CD14-positive monocyte (primary cell): ENCODE data around the gene KCNT1. TPM values are rescaled to one million over a fixed set of nuclear protein-coding genes. Genes with fewer than 3 reads are reported as not detected.

ENCODE experiments used
- DNase-seq, 3 donors: peaks; one replicate each; pipeline ENCODE4 v3.0.0-alpha.2; 2011 to 2022
- H2AFZ ChIP-seq: 2 replicates; pipeline ENCODE4 v1.6.0; 2012; ENCODE audit warnings: mild to moderate bottlenecking, low read depth, low read length, inconsistent platforms; ENCODE audit not compliant: insufficient read depth, poor library complexity, severe bottlenecking
- H3K27ac ChIP-seq, 2 donors: 1 replicate in 1 of 2; 2 replicates in 1 of 2; pipeline ENCODE4 v1.5.1; 2012 to 2013; ENCODE audit warnings: low read length in 2 of 2, control low read depth in 1 of 2, inconsistent platforms in 1 of 2, low read depth in 1 of 2, mild to moderate bottlenecking in 1 of 2
- H3K27me3 ChIP-seq, 2 donors: one replicate each; pipeline versions ENCODE4 v1.6.0 to v1.6.1; 2011 to 2013; ENCODE audit warnings: low read length in 2 of 2; ENCODE audit not compliant: control insufficient read depth in 2 of 2, insufficient read depth in 2 of 2
- H3K36me3 ChIP-seq, 2 donors: replicated peaks in 1 of 2; 1 replicate in 1 of 2; 2 replicates in 1 of 2; pipeline versions ENCODE4 v1.5.1 to v1.6.1; 2012 to 2013; ENCODE audit warnings: low read length in 2 of 2, control low read depth in 1 of 2, inconsistent platforms in 1 of 2, mild to moderate bottlenecking in 1 of 2; ENCODE audit not compliant: insufficient read depth in 2 of 2, control insufficient read depth in 1 of 2
- H3K4me1 ChIP-seq, 2 donors: 1 replicate in 1 of 2; 2 replicates in 1 of 2; pipeline versions ENCODE4 v1.5.1 to v1.6.1; 2012 to 2013; ENCODE audit warnings: low read length in 2 of 2, control low read depth in 1 of 2, inconsistent platforms in 1 of 2, mild to moderate bottlenecking in 1 of 2, moderate library complexity in 1 of 2; ENCODE audit not compliant: insufficient read depth in 2 of 2, control insufficient read depth in 1 of 2
- H3K4me2 ChIP-seq: replicated peaks from 2 replicates; pipeline ENCODE3; 2012; ENCODE audit warnings: low read length, moderate library complexity, mild to moderate bottlenecking; ENCODE audit not compliant: poor library complexity, severe bottlenecking; ENCODE audit errors: extremely low read depth
- H3K4me3 ChIP-seq, 3 experiments: fragments of 200-600 bp in 1 of 3; sonication (generic) in 1 of 3; replicated peaks in 1 of 3; 1 replicate in 2 of 3; 2 replicates in 1 of 3; pipeline ENCODE4 v1.5.1; 2011 to 2013; ENCODE audit warnings: low read length in 3 of 3, mild to moderate bottlenecking in 3 of 3, control low read depth in 2 of 3, low read depth in 2 of 3, inconsistent platforms in 1 of 3, moderate library complexity in 1 of 3
- H3K79me2 ChIP-seq: 2 replicates; pipeline ENCODE4 v1.6.0; 2012; ENCODE audit warnings: mild to moderate bottlenecking, control low read depth, inconsistent platforms, low read length, moderate library complexity; ENCODE audit not compliant: insufficient read depth
- H3K9ac ChIP-seq: 2 replicates; pipeline ENCODE4 v1.6.0; 2017; ENCODE audit warnings: low read length, mild to moderate bottlenecking; ENCODE audit not compliant: insufficient read depth, poor library complexity, severe bottlenecking
- H3K9me3 ChIP-seq, 2 donors: replicated peaks in 1 of 2; 1 replicate in 1 of 2; 2 replicates in 1 of 2; pipeline versions ENCODE4 v1.5.1 to v1.6.1; 2012 to 2013; ENCODE audit warnings: low read length in 2 of 2, control low read depth in 1 of 2; ENCODE audit not compliant: control insufficient read depth in 1 of 2, insufficient read depth in 1 of 2
- H4K20me1 ChIP-seq: 2 replicates; pipeline ENCODE4 v1.6.0; 2012; ENCODE audit warnings: mild to moderate bottlenecking, low read length, control low read depth, moderate library complexity; ENCODE audit not compliant: insufficient read depth
- H3K27ac Mint-ChIP-seq, 7 donors: one replicate each; pipeline ENCODE4 v1.8.0; 2020; ENCODE audit warnings: mild to moderate bottlenecking in 7 of 7, mixed read lengths in 7 of 7, moderate library complexity in 6 of 7, inconsistent platforms in 2 of 7
- H3K27me3 Mint-ChIP-seq, 3 donors: one replicate each; pipeline ENCODE4 v1.8.0; 2021 to 2022; ENCODE audit warnings: low read depth in 3 of 3, mild to moderate bottlenecking in 3 of 3, mixed read lengths in 3 of 3, moderate library complexity in 3 of 3, inconsistent platforms in 1 of 3
- H3K36me3 Mint-ChIP-seq, 2 donors: one replicate each; pipeline ENCODE4 v1.8.0; 2020; ENCODE audit warnings: mixed read lengths in 2 of 2, inconsistent platforms in 1 of 2, mild to moderate bottlenecking in 1 of 2
- H3K4me1 Mint-ChIP-seq: one replicate; pipeline ENCODE4 v1.8.0; 2020; ENCODE audit warnings: mild to moderate bottlenecking, mixed read lengths
- H3K4me3 Mint-ChIP-seq, 2 donors: one replicate each; pipeline ENCODE4 v1.8.0; 2020; ENCODE audit warnings: mild to moderate bottlenecking in 2 of 2, mixed read lengths in 2 of 2, moderate library complexity in 1 of 2
- H3K9me3 Mint-ChIP-seq, 7 donors: one replicate each; pipeline ENCODE4 v1.8.0; 2020 to 2022; ENCODE audit warnings: mixed read lengths in 7 of 7, mild to moderate bottlenecking in 6 of 7, moderate library complexity in 6 of 7, inconsistent platforms in 2 of 7
- WGBS: methylation state at CpG from one replicate; pipeline ENCODE4 v1.1.5; 2013; ENCODE audit warnings: missing lambda C conversion rate; ENCODE audit not compliant: insufficient coverage; 5-methylcytosine and 5-hydroxymethylcytosine counted together
- intact Hi-C, 2 donors: fragments of 100-400 bp; cut with micrococcal nuclease; formaldehyde crosslinking; loops; one replicate each; pipeline versions ENCODE4 v1.15.0 to v1.15.1; 2023
- polyA plus RNA-seq, 3 donors: library from polyadenylated mRNA; depleted of rRNA in 1 of 3; unstranded in 2 of 3; stranded (reverse) in 1 of 3; fragments of 300-500 nt in 2 of 3; fragments of >200 nt in 1 of 3; fragmentation: Illumina TruSeq in 2 of 3; gene quantifications; 1 replicate in 2 of 3; 2 replicates in 1 of 3; pipeline ENCODE4 v1.2.3, GENCODE V29; 2012 to 2021
- TF ChIP-seq, protein P1 (sequence below): fragments of 200-600 bp; IDR thresholded peaks from one replicate; pipeline ENCODE4 v1.8.0; 2022; ENCODE audit warnings: antibody characterized with exemption, mild to moderate bottlenecking

KCNT1 gene
- polyA plus RNA-seq, 3 donors, result not detected

DNA sequence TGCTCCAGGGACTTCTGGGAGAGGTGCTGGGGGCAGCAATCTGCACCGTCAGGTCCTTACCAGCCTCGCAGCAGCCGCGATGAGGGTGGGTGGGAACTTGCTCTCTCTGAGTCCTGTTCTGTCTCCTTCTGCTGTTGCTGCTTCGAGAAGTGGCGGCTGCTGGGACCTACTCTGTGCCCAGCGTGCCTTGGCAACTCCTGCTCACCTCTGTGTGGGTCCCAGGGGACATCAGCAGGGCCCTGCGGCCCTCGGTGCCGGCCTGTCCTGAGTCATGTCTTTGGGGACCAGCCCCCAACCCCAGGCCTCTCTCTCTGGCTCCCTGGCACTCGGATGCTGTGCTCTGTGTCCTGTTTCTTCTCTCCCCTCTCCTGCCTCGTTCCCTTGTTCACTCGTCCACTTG lies 49.5 kb downstream of the KCNT1 start:
- H3K4me3 ChIP-seq, result no peak overlapping the region
- Mint-ChIP-seq H3K27me3 (peaks cover 0 to 5% (median 2%) of the 10 kb centered on the region in 3 donors), H3K4me3 (no peak overlapping the region), H3K4me1 (no peaks in the 10 kb centered on the region), H3K36me3 (no peaks in the 10 kb centered on the region), H3K27ac (no peak overlapping the region), H3K9me3 (peaks cover 0 to 3% (median 0%) of the 10 kb centered on the region in 7 donors)
- H3K9me3 ChIP-seq, result no peaks in the 10 kb centered on the region
- 70% methylated on average over 13 of the region's 13 CpGs for WGBS
- H3K36me3 ChIP-seq, result no peaks in the 10 kb centered on the region
- no peak for DNase-seq
- H3K79me2 ChIP-seq, result no peaks in the 10 kb centered on the region
- H3K4me2 ChIP-seq, result no peak overlapping the region
- H3K4me1 ChIP-seq, result no peaks in the 10 kb centered on the region
- no peak overlapping the region for H2AFZ ChIP-seq
- H3K27ac ChIP-seq, result no peak overlapping the region
- no peaks in the 10 kb centered on the region for H4K20me1 ChIP-seq
- no peak overlapping the region for H3K9ac ChIP-seq
- TF ChIP-seq, protein P1, sequence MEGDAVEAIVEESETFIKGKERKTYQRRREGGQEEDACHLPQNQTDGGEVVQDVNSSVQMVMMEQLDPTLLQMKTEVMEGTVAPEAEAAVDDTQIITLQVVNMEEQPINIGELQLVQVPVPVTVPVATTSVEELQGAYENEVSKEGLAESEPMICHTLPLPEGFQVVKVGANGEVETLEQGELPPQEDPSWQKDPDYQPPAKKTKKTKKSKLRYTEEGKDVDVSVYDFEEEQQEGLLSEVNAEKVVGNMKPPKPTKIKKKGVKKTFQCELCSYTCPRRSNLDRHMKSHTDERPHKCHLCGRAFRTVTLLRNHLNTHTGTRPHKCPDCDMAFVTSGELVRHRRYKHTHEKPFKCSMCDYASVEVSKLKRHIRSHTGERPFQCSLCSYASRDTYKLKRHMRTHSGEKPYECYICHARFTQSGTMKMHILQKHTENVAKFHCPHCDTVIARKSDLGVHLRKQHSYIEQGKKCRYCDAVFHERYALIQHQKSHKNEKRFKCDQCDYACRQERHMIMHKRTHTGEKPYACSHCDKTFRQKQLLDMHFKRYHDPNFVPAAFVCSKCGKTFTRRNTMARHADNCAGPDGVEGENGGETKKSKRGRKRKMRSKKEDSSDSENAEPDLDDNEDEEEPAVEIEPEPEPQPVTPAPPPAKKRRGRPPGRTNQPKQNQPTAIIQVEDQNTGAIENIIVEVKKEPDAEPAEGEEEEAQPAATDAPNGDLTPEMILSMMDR, result no peak
- intact Hi-C loops, result no loop called here
- H3K27me3 ChIP-seq, result no peaks in the 10 kb centered on the region

DNA sequence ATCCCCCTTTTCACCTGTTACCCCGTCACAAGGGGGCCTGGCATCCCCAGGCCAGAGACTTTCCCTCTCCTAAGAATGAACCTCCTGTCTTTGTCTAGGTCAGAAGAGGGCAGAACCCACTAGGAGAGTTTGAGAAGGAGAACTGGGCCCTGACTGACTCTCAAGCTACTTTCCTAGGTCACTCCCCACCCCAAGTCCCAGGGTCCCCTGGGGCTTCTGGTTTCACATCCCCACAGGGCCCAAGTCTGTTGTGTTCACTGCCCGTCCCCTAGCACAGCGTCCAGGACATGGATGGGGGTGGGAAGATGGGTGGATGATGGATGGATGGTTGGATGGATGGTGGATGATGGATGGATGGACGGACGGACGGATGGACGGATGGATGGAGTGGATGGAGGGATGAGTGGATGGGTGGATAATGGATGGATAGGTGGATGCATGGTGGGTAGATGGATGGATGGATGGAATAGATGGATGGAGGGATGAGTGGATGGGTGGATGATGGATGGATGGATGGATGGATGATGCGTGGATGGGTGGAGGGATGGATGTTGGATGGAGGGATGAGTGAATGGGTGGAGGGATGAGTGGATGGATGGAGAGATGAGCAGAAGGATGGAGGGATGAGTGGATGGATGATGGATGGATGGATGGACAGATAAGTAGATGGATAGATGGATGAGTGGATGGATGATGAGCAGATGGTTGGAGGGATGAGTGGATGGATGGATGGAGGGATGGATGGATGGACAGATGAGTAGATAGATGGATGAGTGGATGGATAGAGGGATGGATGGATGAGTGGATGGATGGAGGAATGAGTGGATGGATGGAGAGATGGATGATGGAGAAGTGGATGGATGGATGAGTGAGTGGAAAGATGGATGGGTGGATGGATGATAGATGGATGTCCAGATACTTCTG lies 50.6 kb downstream of the KCNT1 start:
- H3K4me1 ChIP-seq, result no peaks in the 10 kb centered on the region
- no peaks in the 10 kb centered on the region for H3K9me3 ChIP-seq
- no peaks in the 10 kb centered on the region for H3K79me2 ChIP-seq
- H3K9me3 Mint-ChIP-seq, result peaks cover 0 to 4% (median under 1%) of the 10 kb centered on the region in 7 donors
- H3K27ac Mint-ChIP-seq, result no peak overlapping the region
- no peak overlapping the region for H3K4me2 ChIP-seq
- TF ChIP-seq, protein P1, result no peak
- H3K9ac ChIP-seq, result no peak overlapping the region
- H3K27me3 ChIP-seq, result no peaks in the 10 kb centered on the region
- no peaks in the 10 kb centered on the region for H3K4me1 Mint-ChIP-seq
- H3K36me3 Mint-ChIP-seq, result no peaks in the 10 kb centered on the region
- H3K27me3 Mint-ChIP-seq, result peaks cover 0 to 3% (median 2%) of the 10 kb centered on the region in 3 donors
- no peak overlapping the region for H2AFZ ChIP-seq
- intact Hi-C loops, result no loop called here
- no peak overlapping the region for H3K27ac ChIP-seq
- no peak overlapping the region for H3K4me3 ChIP-seq
- no peaks in the 10 kb centered on the region for H4K20me1 ChIP-seq
- DNase-seq, result no peak
- WGBS, result 88% methylated on average over 7 of the region's 8 CpGs
- H3K36me3 ChIP-seq, result no peaks in the 10 kb centered on the region
- no peak overlapping the region for H3K4me3 Mint-ChIP-seq
